GM19035 (cell line): Measurements from ENCODE around the gene WDR6.
A peak's percentile ranks its signal among the peaks of the same experiment; 100 is the strongest.

ENCODE experiments used
- ATAC-seq: cut with Tn5 transposase; IDR thresholded peaks from one replicate; pipeline ENCODE4 v1.9.1; 2021; ENCODE audit not compliant: unreplicated experiment

WDR6 gene

GRCh38 chr3:49028673-49029562, 21.7 kb downstream of the WDR6 start, which contains the start of gene IMPDH2:
IMPDH2 (minus strand) TSS chr3:49029398; CDS start chr3:49029350, 48 bp downstream.
- peak; percentile 93 for ATAC-seq

GRCh38 chr3:49029563-49029884, 22.3 kb downstream of the WDR6 start:
- ATAC-seq = no peak

- ATAC-seq = no peak
Measured at GRCh38 chr3:49030321-49030720, 23.1 kb downstream of the WDR6 start.

- no peak for ATAC-seq
Measured at GRCh38 chr3:49032646-49033304, 25.6 kb downstream of the WDR6 start.

- no peak for ATAC-seq
Measured at GRCh38 chr3:49034650-49035049, 27.5 kb downstream of the WDR6 start.

- no peak for ATAC-seq
Measured at GRCh38 chr3:49035281-49035680, 28.1 kb downstream of the WDR6 start.

- ATAC-seq = no peak
Measured at GRCh38 chr3:49053543-49053942, 46.4 kb downstream of the WDR6 start.

GRCh38 chr3:49054344-49054862, 47.2 kb downstream of the WDR6 start:
- no peak for ATAC-seq

GRCh38 chr3:49057268-49057667, 50.1 kb downstream of the WDR6 start:
- ATAC-seq = no peak

GRCh38 chr3:49058011-49058410, 50.8 kb downstream of the WDR6 start:
- ATAC-seq = no peak
